ENCODE data around the gene CFAP73. TPM values are rescaled to one million over a fixed set of nuclear protein-coding genes. Genes with fewer than 3 reads are reported as not detected.
A peak's percentile ranks its signal among the peaks of the same experiment; 100 is the strongest.
"Not testable (repeated sequence)": the region's sequence is repeated elsewhere in the genome, so short reads cannot be mapped to it uniquely, and the experiment has no call there.

The CFAP73 gene
- polyA plus RNA-seq, 3 donors: 1.2 to 2.2 (median 1.4) TPM

DNA sequence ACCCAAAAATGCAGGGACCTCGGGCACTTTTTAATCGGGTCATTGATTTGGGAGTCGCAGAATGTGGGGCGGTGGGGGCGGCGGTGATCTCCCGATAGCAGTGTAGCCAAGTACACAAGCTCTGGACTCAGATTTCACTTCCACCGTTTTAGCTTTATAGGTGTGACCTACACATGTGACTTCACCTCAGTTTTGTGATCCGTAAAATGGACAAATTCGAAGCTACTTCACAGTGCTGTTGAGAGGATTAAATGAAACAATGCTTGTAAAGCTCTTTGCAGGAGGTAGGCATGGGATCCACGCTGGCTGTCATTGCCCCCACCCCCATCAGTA is 36.5 kb downstream of the CFAP73 start:
- DNase-seq: no peak

DNA sequence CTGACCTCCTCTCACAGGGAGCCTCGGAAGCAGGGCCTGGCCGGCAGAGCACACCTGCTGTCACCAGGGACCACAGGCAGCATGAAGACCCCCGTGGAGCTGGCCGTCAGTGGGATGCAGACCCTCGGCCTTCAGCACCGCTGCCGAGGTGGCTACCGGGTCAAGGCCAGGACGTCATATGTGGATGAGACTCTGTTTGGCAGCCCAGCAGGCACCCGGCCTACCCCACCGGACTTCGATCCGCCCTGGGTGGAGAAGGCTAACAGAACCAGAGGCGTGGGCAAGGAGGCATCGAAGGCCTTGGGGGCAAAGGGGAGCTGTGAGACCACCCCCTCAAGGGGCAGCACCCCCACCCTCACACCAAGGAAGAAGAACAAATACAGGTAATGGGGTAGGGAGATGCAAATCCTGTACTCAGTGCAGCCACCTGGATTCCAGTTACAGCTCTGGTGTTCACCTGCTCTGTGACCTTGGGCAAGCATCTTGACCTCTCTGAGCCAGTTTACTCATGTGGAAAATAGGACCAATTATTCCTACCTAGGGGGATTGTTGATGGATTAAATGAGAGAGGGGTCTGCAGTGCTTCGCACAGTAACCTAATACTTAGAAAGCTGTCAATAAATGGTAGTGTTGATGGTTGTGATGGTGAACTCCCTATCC is 37.3 kb downstream of the CFAP73 start:
- no peak for DNase-seq

DNA sequence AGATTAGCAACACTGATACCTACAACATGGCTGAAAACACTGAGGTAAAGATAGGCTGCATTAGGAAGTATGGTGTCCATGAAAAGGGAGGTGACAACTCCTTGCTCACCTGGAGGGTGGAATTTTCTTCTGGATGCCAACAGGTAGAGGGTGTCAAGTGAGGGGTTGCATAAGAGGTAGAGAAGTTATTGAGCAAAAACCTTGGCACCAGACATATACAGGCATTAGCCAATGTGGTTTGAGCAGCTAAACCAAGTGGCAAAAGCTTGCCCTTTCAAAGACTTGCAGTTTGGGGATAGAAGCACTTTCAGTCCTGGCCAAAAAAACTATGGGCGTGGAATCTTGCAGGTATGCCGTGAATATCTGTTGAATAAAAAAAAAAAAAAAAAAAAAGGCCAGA is 39.8 kb downstream of the CFAP73 start:
- DNase-seq: no peak

- no peak for DNase-seq
Measured at GRCh38 chr12:113190761-113191160, 41.2 kb downstream of the CFAP73 start.

DNA sequence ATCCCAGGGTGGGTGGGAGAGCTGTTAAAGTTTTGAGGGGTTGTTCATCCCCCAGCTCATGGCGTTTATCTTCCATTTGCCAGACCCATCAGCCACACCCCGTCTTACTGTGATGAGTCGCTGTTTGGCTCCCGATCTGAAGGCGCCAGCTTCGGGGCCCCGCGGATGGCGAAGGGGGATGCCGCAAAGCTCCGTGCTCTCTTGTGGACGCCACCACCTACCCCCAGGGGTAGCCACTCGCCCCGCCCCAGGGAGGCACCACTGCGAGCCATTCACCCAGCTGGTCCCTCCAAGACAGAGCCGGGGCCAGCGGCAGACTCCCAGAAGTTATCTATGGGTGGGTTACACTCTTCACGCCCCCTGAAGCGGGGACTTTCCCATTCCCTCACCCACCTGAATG is 41.7 kb downstream of the CFAP73 start:
- no peak for DNase-seq

DNA sequence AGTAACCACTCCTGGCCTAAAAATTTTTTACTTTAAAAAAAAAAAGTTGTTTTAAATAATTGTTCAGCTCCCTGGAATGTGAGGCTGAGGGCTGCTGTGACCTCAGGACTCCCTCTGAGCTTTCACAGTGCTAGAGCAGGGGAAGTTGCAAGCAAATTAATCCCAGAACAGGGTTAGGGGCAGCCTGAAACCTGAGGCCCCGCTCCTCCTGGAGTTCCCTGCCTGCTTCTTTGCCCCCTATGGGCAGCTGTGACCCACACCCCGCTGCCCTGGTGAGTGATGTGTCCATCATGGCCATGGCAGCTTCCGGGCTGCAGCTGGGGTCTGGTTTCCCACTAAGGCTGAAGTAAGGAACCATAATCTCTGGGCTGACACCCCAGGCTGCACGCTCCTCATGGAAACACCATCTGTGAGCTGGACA is 45.5 kb downstream of the CFAP73 start:
- peak; percentile 26 for DNase-seq

DNA sequence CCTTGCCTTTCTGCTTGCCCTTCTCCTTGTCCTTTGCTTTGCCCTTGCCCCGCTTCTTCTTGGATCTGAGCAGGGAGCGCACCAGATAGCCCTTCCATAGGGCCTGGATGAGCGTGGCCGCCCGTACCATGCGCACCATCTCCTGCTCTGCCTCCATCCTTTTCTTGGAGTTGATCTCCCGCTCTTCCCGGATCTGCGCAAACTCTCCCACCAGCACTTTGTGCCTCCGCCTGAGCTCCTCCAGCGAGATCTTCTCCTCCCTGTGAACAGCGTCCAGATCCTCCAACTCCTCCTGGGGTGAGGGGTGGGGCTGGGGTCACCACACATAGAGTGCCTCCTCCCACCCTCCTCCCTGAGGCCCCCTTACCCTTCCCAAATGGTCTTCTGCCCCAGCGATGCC is 46.1 kb downstream of the CFAP73 start:
- DNase-seq: no peak

- no peak for DNase-seq
Measured at GRCh38 chr12:113196582-113196981, 47.1 kb downstream of the CFAP73 start.

DNA sequence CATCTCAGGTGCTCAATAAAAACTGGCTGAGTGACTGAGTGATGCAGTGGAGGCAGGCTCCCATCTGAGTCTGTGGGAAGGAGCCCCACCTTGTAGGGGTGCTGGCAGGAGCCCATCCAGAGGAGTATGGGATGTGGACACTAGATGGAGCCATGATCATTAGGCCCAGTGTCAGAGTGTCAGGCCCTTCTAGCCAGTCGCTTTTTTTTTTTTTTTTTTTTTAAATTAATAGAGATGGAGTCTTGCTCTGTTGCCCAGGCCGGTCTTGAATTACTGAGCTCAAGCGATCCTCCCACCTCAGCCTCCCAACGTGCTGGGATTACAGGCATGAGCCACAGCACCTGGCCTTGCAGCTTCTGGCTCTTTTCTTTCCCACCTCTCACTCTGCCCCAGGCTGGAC is 47.5 kb downstream of the CFAP73 start:
- peak; percentile 64 for DNase-seq

DNA sequence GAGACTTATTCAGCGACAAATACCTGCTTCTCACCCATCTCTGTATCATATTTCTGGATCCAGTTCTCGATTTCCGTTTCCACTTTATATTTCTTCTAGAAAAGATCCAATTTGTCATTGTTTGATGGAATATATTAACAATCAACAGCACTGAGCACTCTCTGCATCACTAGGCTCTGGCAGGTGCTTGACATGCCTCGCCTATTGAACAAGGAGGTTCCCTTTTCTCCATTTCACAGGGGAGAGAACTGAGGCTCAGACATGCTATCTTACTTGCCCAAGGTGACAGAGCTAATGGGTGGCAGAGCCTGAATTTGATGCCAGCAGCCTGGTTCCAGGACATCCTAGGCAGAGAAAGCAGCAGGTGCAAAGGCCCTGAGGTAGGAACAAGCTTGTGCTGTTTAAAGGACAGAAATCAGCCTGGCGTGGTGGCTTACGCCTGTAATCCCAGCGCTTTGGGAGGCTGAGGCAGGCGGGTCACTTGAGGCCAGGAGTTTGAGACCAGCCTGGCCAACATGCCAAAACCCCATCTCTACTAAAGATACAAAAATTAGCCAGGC is 48.1 kb downstream of the CFAP73 start:
- no peak for DNase-seq

DNA sequence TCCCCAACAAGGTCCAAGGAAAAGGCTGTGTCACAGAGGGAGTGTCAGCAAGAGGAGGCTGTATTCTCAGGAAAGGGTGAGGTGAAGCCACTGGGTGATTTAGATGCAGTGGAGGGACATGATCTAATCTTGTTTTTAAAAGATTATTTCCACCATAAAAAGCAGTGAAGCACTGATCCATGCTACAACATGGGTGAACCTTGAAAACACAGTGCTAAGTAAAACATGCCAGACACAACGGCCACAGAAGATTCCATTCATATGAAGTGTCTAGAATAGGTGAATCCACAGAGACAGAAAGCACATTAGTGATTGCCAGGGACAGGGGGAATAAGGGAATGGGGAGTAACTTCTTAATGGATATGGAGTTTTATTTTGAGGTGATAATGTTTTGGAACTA is 48.8 kb downstream of the CFAP73 start:
- no peak for DNase-seq

DNA sequence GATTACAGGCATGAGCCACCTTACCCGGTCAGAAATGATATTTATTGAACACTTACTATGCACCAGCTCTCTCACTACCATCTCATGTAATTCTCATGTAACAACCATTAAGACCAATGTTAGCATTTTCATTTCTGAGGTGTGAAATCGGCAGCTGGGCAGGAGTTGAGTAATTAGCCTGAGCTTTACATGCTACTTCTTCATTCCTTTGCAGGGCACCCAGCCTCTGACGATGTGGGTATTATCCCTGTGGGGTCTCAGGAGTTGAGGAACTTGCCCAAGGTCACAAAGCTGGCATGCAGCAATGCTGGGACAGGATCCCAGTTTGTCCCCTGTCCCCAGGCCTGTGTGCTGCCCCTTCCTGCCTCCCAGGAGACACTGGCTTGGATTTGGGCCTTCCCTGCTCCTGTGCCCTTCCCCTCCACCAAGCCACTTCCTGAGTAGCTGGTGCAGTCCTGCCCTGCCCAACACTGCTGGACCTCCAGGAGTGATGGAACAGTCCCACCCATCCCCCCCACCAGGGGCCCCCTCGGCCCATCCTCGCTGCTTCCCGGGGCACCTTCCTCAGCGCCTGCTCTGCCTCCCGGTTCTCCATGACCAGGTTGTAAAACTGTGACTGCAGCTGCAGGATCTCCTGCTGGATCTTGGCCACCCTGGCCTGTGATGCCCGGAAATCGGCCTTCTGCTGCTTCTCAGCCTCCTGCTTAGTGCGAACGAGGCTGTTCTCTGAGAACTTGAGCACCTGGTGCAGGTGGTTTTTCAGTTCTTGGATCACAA is 50.7 kb downstream of the CFAP73 start:
- no peak for DNase-seq

GRCh38 chr12:113201187-113202177 is 52.0 kb downstream of the CFAP73 start:
- no peak for DNase-seq

GRCh38 chr12:113202300-113203075 is 53.0 kb downstream of the CFAP73 start:
- no peak for DNase-seq

- no peak for DNase-seq
Measured at GRCh38 chr12:113203852-113204760, 54.6 kb downstream of the CFAP73 start.

GRCh38 chr12:113204804-113205203 is 55.3 kb downstream of the CFAP73 start:
- no peak for DNase-seq

- DNase-seq: not testable (repeated sequence)
Measured at GRCh38 chr12:113206802-113207201, 57.3 kb downstream of the CFAP73 start.

DNA sequence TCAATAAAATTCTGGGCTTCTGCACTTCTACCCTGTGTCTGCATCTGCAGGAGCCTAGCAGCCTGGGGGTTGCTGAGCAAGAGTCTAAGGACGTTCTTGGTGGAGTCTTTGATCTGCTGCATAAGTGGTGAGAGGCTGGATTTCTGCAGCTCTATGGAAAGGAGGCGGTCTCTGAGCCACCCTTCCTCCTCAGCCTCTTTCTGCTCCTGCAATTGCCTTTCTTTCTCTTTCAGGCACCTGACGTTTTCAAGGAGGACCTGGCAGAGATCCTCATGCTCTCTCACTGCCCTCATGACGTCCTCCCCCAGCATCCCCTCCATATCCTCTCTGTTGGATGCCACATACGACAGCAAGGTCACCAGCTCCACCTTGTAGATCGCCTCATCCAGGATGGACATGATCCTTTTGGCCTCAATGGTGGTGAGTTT is 58.1 kb downstream of the CFAP73 start:
- no peak for DNase-seq

DNA sequence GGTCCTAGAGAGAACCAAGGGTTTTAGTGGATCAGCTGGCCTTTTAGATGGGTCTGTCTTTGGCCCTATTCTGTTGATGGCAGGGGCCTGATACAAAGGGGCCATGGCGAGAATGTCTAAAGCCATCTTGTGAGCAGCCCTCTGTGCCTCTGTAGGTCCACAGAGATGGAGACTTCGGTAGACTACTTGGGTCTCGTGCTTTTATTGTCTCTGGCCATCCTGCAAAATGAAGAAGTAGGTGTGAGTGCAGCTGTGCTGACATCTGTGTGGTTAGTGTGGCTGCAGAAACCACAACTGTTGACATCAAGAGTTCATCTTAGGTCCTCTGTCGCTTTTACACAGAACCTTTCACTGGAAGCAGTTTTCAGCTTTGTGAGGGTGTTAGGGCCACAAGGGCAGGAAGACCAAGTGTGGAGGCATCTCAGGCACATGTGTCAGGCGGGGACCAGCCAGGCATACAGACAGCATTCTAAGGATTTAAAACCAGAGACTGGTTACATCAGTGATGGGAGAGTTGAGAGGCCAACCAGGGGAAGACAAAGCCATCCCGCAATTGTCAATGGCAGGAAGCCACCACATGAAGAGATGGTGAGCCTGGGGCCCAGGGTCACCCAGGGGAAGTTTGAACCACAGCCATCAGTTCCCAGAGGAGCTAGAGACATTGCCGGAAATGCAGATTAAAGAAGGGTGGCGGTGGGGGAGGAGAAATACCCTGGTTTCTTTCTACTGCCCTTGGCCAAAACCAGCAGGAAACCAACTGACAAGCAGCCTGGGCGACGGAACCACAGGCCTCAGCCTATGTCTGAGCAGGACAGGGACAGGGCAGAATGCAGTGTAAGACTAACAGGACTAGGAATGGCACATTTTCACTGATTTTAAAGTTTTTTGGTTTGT is 58.8 kb downstream of the CFAP73 start:
- no peak for DNase-seq

All from renal pelvis (tissue), 4 donors.